ENCODE results near the gene DEPDC4. TPM values are rescaled to one million over a fixed set of nuclear protein-coding genes. Genes with fewer than 3 reads are reported as not detected.

DEPDC4 gene
- total RNA-seq, 4 donors from 2014 or later, result 1.2 TPM; not detected in 3

DNA sequence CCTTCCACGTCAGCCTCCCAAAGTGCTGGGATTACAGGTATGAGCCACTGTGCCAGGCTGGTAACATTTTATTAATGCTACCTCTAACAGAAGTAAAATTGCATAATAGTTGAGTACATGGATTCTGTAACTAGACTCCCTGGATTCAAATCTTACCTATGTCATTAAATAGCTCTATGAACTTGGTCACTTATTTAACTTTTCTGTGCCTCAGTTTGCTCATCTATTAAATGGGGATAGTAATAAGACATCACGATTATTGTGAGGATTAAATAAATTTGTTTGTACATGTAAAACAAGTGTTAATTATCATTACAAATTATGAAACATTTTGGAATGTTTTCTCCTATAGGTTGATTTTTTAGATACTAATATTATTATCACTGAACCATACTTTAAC is 59.6 kb downstream of the DEPDC4 start:
- no peak for DNase-seq (ENCODE audit: low spot score in 2 of 2)
- peaks cover 0 to 10% (median 0%) of the 10 kb centered on the region in 4 donors for H3K4me1 ChIP-seq
- 95 to 98% methylated on average over 2 of the region's 2 CpGs for WGBS, 2 donors
- no peaks in the 10 kb centered on the region for H3K27me3 ChIP-seq
- no peaks in the 10 kb centered on the region for H3K9me3 ChIP-seq
- no peak overlapping the region for H3K27ac ChIP-seq
- peaks cover 2 to 72% (median 16%) of the 10 kb centered on the region in 3 donors for H3K36me3 ChIP-seq
- TF ChIP-seq, protein P1, sequence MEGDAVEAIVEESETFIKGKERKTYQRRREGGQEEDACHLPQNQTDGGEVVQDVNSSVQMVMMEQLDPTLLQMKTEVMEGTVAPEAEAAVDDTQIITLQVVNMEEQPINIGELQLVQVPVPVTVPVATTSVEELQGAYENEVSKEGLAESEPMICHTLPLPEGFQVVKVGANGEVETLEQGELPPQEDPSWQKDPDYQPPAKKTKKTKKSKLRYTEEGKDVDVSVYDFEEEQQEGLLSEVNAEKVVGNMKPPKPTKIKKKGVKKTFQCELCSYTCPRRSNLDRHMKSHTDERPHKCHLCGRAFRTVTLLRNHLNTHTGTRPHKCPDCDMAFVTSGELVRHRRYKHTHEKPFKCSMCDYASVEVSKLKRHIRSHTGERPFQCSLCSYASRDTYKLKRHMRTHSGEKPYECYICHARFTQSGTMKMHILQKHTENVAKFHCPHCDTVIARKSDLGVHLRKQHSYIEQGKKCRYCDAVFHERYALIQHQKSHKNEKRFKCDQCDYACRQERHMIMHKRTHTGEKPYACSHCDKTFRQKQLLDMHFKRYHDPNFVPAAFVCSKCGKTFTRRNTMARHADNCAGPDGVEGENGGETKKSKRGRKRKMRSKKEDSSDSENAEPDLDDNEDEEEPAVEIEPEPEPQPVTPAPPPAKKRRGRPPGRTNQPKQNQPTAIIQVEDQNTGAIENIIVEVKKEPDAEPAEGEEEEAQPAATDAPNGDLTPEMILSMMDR (IDR thresholded peaks at IDR 0.05), result no peak
- TF ChIP-seq POLR2A (IDR thresholded peaks at IDR 0.05) (no peak), EP300 (IDR thresholded peaks at IDR 0.05) (no peak)
- no peak overlapping the region for H3K4me3 ChIP-seq

DNA sequence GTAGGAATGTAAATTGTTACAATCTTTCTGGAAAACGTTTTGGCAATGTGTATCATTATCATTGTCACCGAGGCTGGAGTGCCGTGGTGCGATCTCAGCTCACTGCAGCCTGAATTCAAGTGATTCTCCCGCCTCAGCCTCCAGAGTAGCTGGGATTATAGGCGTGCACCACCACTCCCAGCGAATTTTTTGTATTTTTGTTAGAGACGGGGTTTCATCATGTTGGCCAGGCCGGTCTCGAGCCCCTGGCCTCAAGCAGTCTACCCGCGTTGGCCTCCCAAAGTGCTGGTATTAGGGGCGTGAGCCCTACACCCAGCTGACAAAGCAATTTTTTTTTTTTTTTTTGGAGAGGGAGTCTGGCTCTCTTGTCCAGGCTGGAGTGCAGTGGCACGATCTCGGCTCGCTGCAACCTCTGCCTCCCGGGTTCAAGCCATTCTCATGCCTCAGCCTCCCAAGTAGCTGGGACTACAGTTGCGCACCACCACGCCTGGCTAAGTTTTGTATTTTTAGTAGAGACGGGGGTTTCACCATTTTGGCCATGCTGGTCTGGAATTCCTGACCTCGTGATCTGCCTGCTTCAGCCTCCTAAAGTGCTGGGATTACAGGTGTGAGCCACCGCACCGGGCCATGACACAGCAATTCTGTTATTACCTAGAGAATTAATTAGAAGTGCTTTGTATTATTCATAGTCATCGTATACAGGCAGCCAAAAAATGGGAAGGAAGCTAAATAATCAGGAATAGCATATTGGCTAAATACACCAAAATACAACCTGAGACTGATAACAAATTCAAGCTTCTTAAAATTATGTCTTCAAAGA is 65.1 kb downstream of the DEPDC4 start:
- no peak for DNase-seq (ENCODE audit: low spot score in 2 of 2)
- 85 to 87% methylated on average over 24 of the region's 24 CpGs for WGBS, 2 donors
- Histone ChIP-seq H3K9me3 (no peaks in the 10 kb centered on the region), H3K27ac (peak overlapping the region in 2 of 4 donors; percentile 77 to 90), H3K27me3 (no peaks in the 10 kb centered on the region), H3K4me1 (peaks cover 0 to 35% (median 11%) of the 10 kb centered on the region in 4 donors), H3K36me3 (peaks cover 0 to 19% (median 3%) of the 10 kb centered on the region in 3 donors), H3K4me3 (peak overlapping the region in 3 of 4 donors; percentile 62 to 80 (median 68))
- TF ChIP-seq EP300 (IDR thresholded peaks at IDR 0.05) (no peak), POLR2A (IDR thresholded peaks at IDR 0.05) (no peak)
- TF ChIP-seq, protein P1 (IDR thresholded peaks at IDR 0.05), result no peak

DNA sequence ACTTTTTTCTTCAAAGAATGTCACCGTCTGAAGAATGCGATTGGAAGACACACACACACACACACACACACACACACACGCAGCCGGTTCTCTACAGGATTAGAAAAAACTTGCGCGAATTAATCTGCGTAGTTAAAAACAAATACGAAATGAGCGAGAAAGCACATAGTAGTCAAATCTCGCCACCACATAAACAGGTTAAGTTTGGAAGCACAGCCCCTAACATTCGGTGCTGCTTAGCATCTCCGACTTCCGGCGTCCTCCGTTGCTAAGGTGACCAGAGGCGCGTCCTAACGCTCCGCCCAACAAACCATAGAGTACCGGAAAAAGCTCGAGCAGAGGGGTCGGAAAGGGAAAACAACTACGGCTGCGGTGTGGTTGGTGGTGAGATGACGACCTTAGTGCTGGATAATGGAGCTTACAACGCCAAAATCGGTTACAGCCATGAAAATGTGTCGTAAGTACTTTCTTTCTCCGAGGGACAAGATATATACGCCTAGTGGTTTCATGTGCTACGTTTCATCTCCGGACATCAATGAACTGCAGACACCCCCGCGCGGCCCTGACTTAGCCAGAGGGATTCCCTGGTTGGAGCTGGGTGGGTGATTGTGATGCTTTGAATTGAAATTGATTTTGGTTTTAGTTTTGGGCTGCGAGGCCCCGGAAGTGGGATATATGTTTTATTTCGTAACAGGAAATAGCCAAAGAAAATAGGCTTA is 66.3 kb downstream of the DEPDC4 start, which contains the start of gene ACTR6:
TSS of gene ACTR6 (plus strand) at position 353 of the 719 bp plus-strand sequence. CDS start at position 390, 37 bp downstream.
- peak in 1 of 2 donors; percentile 89 for TF ChIP-seq EP300 (IDR thresholded peaks at IDR 0.05)
- TF ChIP-seq, protein P1 (IDR thresholded peaks at IDR 0.05), result peak in 3 of 5 experiments; percentile 12 to 25 (median 14)
- TF ChIP-seq POLR2A (IDR thresholded peaks at IDR 0.05), result peak; percentile 37 to 68
- H3K27ac ChIP-seq, result peak within 1 kb of the TSS; percentile 28 to 90 (median 80)
- WGBS, 2 donors, result 0 to 1% methylated on average over 38 of the region's 38 CpGs
- H3K4me1 ChIP-seq, result peaks cover 0 to 35% (median 11%) of the 10 kb centered on the region in 4 donors
- H3K9me3 ChIP-seq, result no peaks in the 10 kb centered on the region
- peak; percentile 89 to 97 for DNase-seq (ENCODE audit: low spot score in 2 of 2)
- peaks cover 0 to 7% (median 0%) of the 10 kb centered on the region in 3 donors for H3K36me3 ChIP-seq
- H3K27me3 ChIP-seq, result no peaks in the 10 kb centered on the region
- H3K4me3 ChIP-seq, result peak within 1 kb of the TSS; percentile 62 to 80 (median 69)

DNA sequence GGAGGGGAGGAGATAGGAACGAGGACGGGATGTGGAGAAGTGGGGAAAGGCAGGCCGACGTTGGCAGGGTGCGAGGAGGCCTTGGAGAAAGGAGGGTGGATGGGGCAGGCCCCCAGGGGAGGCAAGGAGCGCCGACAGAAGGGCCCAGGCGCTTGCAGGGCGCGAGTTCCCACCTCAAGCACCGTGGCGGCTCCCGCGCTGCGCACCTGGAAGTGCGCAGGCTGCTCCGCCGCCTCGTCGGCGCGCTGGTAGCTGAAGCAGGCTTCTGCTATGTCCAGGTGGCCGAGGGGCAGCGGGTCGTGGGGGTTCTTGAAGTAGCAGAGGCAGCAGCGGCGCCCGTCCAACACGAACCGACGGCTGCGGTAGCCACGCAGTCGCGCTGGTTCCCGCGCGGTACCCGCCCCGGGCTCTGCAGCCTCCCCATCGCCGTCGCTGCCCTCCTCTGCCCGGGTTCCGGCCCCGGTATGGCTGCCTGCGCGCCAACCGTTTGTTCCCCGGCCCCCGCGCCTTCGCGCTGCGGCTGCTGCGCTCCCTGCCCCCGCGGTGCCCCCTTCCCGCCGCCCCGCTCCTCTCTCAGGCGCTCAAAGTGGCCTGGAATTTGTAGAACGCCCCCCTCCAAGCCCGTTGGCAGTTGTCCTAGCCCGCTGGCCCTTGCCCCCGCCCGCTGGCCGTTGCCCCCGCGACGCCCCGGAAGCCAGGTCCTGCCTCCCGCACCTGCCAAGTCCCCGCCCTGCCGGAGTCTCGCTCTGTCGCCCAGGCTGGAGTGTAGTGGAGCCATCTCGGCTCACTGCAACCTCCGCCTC is 67.3 kb downstream of the DEPDC4 start:
- peaks cover 0 to 35% (median 11%) of the 10 kb centered on the region in 4 donors for H3K4me1 ChIP-seq
- 4 to 5% methylated on average over 42 to 51 of the region's 79 CpGs for WGBS, 2 donors

More for the DNA sequence above, 67.3 kb downstream of the DEPDC4 start:
- Histone ChIP-seq H3K27me3 (no peaks in the 10 kb centered on the region), H3K27ac (peak overlapping the region; percentile 28 to 80 (median 79)), H3K4me3 (peak overlapping the region; percentile 62 to 80 (median 69)), H3K36me3 (peaks cover 0 to 6% (median 0%) of the 10 kb centered on the region in 3 donors), H3K9me3 (no peaks in the 10 kb centered on the region)
- no peak for DNase-seq (ENCODE audit: low spot score in 2 of 2)
- TF ChIP-seq EP300 (IDR thresholded peaks at IDR 0.05) (no peak), POLR2A (IDR thresholded peaks at IDR 0.05) (no peak)
- TF ChIP-seq, protein P1 (IDR thresholded peaks at IDR 0.05), result no peak

Data from tibial nerve (tissue), 4 donors.